Keratinocyte (primary cell): ENCODE data around the gene LCK.

Experiments used
- CTCF ChIP-seq, 3 experiments: IDR thresholded peaks in 1 of 3; conservative IDR thresholded peaks in 1 of 3; optimal IDR thresholded peaks in 1 of 3; 2 replicates in 2 of 3; 3 replicates in 1 of 3; pipeline versions ENCODE3 to v1.5.1; 2011; ENCODE audit warnings: low read length in 3 of 3, mild to moderate bottlenecking in 3 of 3, moderate library complexity in 2 of 3, control low read depth in 1 of 3, inconsistent platforms in 1 of 3; ENCODE audit not compliant: insufficient read depth in 2 of 3; ENCODE audit errors: extremely low read depth in 1 of 3
- EZH2 ChIP-seq: IDR thresholded peaks from one replicate; pipeline ENCODE4 v1.6.1; 2012; ENCODE audit warnings: inconsistent platforms, mild to moderate bottlenecking, low read length, moderate library complexity

- no peak for TF ChIP-seq CTCF (optimal IDR thresholded peaks at IDR 0.05 in 1 of 3, IDR thresholded peaks at IDR 0.05 in 1 of 3, conservative IDR thresholded peaks at IDR 0.05 in 1 of 3; ENCODE audit: extremely low read depth in 1 of 3, insufficient read depth in 2 of 3, low read length in 3 of 3)
- no peak for TF ChIP-seq EZH2
Observed at GRCh38 chr1:32221980-32222755, 28.9 kb upstream of the LCK start, which contains the start of the genes EIF3I and TMEM234.
